ENCODE results near the gene C19orf44. TPM values are rescaled to one million over a fixed set of nuclear protein-coding genes. Genes with fewer than 3 reads are reported as not detected.

C19orf44 gene
- total RNA-seq, 2 experiments from 2014 or later, result 0.78 to 1.0 TPM

GRCh38 chr19:16522559-16523377 is 26.6 kb downstream of the C19orf44 start:
- ChIA-PET POLR2A (no interaction called here), CTCF (no interaction called here)
- Mint-ChIP-seq H3K36me3 (ENCODE audit: low read depth) (peaks cover 83% of the 10 kb centered on the region), H3K27me3 (no peaks in the 10 kb centered on the region), H3K9me3 (no peaks in the 10 kb centered on the region), H3K4me3 (no peak overlapping the region), H3K27ac (no peak overlapping the region), H3K4me1 (ENCODE audit: low read depth) (no peaks in the 10 kb centered on the region)
- H3K4me1 ChIP-seq (ENCODE audit: insufficient read depth, low read length), result no peaks in the 10 kb centered on the region
- no peaks in the 10 kb centered on the region for H3K9me3 ChIP-seq (ENCODE audit: control insufficient read depth in 1 of 2, insufficient read depth in 1 of 2, low read length in 2 of 2)
- no peak for TF ChIP-seq CTCF (IDR thresholded peaks at IDR 0.05)
- DNase-seq (no peak), ATAC-seq (ENCODE audit: poor library complexity) (no peak)
- H3K4me3 ChIP-seq (ENCODE audit: low read length), result no peak overlapping the region
- intact Hi-C loops (cut with DNase I, micrococcal nuclease), result no loop called here
- H3K27me3 ChIP-seq (ENCODE audit: control insufficient read depth in 1 of 2, insufficient read depth in 2 of 2, low read length in 2 of 2), result no peaks in the 10 kb centered on the region
- H3K36me3 ChIP-seq (ENCODE audit: insufficient read depth, low read length), result peaks cover 92% of the 10 kb centered on the region
- no peak overlapping the region for H3K27ac ChIP-seq (ENCODE audit: low read depth in 1 of 2, low read length in 2 of 2)

- Histone ChIP-seq H3K9me3 (ENCODE audit: control insufficient read depth in 1 of 2, insufficient read depth in 1 of 2, low read length in 2 of 2) (no peaks in the 10 kb centered on the region), H3K4me1 (ENCODE audit: insufficient read depth, low read length) (no peaks in the 10 kb centered on the region), H3K36me3 (ENCODE audit: insufficient read depth, low read length) (peaks cover 90% of the 10 kb centered on the region), H3K4me3 (ENCODE audit: low read length) (no peak overlapping the region), H3K27ac (ENCODE audit: low read depth in 1 of 2, low read length in 2 of 2) (no peak overlapping the region), H3K27me3 (ENCODE audit: control insufficient read depth in 1 of 2, insufficient read depth in 2 of 2, low read length in 2 of 2) (no peaks in the 10 kb centered on the region)
- Mint-ChIP-seq H3K27ac (no peak overlapping the region), H3K4me1 (ENCODE audit: low read depth) (no peaks in the 10 kb centered on the region), H3K9me3 (no peaks in the 10 kb centered on the region), H3K27me3 (no peaks in the 10 kb centered on the region), H3K4me3 (no peak overlapping the region), H3K36me3 (ENCODE audit: low read depth) (peaks cover 78% of the 10 kb centered on the region)
- ChIA-PET CTCF (no interaction called here), POLR2A (no interaction called here)
- no peak for DNase-seq
- intact Hi-C loops (cut with DNase I, micrococcal nuclease), result no loop called here
- ATAC-seq (ENCODE audit: poor library complexity), result no peak
- no peak for TF ChIP-seq CTCF (IDR thresholded peaks at IDR 0.05)
Observed at GRCh38 chr19:16524991-16525734, 29.0 kb downstream of the C19orf44 start.

GRCh38 chr19:16525751-16526481 is 29.7 kb downstream of the C19orf44 start:
- H3K36me3 ChIP-seq (ENCODE audit: insufficient read depth, low read length), result peaks cover 90% of the 10 kb centered on the region
- Mint-ChIP-seq H3K4me3 (no peak overlapping the region), H3K36me3 (ENCODE audit: low read depth) (peaks cover 75% of the 10 kb centered on the region), H3K27me3 (no peaks in the 10 kb centered on the region), H3K4me1 (ENCODE audit: low read depth) (no peaks in the 10 kb centered on the region), H3K27ac (no peak overlapping the region), H3K9me3 (no peaks in the 10 kb centered on the region)
- no peaks in the 10 kb centered on the region for H3K9me3 ChIP-seq (ENCODE audit: control insufficient read depth in 1 of 2, insufficient read depth in 1 of 2, low read length in 2 of 2)
- DNase-seq, result no peak
- no peaks in the 10 kb centered on the region for H3K27me3 ChIP-seq (ENCODE audit: control insufficient read depth in 1 of 2, insufficient read depth in 2 of 2, low read length in 2 of 2)
- CTCF ChIA-PET, result no interaction called here
- no peak overlapping the region for H3K27ac ChIP-seq (ENCODE audit: low read depth in 1 of 2, low read length in 2 of 2)
- intact Hi-C loops (cut with DNase I, micrococcal nuclease), result no loop called here
- no peak overlapping the region for H3K4me3 ChIP-seq (ENCODE audit: low read length)
- no peak for TF ChIP-seq CTCF (IDR thresholded peaks at IDR 0.05)
- H3K4me1 ChIP-seq (ENCODE audit: insufficient read depth, low read length), result no peaks in the 10 kb centered on the region
- no peak for ATAC-seq (ENCODE audit: poor library complexity)
- POLR2A ChIA-PET, result no interaction called here
